LoVo (cell line): ENCODE measurements around the gene LIPC.

Source experiments
- DNase-seq: peaks from one replicate; pipeline ENCODE4 v3.0.0-alpha.2; 2016; ENCODE audit warnings: low spot score

LIPC gene

GRCh38 chr15:58556028-58556361, 124.2 kb downstream of the LIPC start:
- DNase-seq = no peak

DNA sequence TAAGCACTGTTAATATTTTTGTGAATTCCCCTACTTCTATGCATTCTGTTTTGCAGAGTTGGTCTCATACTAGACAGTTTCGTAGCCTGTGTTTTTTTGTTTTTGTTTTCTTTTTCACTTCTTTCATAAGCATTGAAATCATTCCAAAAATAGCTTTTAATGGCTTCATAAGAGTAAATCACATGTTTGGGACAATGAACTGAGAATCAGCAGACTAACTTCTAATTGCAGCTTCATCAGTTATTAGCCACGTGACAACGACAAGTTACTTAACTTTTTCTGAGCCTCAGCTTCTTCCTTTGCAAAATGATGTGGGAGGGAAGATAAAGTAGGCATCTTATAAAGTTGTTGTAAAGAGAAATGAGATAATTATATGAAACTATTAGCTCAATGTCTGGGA, 124.8 kb downstream of the LIPC start:
- no peak for DNase-seq

DNA sequence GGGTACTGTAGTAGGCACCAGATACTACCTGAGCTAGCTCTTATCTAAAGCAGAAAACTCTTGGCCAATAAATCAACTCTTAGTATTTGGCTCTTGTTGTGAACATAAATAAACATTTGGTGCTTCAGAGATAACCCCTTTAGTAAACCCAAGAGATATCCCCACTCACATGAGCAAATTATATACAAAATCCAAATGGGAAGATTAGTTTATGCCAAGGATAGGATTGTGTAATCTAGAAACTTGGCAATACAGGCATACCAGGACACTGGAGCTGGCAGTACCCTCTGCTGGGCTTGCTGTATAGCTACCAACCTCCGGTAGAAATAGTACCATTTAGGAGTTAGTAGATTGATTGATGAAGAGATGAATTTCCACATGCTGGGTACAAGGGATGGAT, 127.0 kb downstream of the LIPC start:
- DNase-seq = no peak

GRCh38 chr15:58559904-58560588, 128.3 kb downstream of the LIPC start:
- DNase-seq = peak; percentile 49

- DNase-seq = no peak
Measured at GRCh38 chr15:58561321-58561720, 129.5 kb downstream of the LIPC start.

- DNase-seq = no peak
Measured at GRCh38 chr15:58562135-58562534, 130.3 kb downstream of the LIPC start.

DNA sequence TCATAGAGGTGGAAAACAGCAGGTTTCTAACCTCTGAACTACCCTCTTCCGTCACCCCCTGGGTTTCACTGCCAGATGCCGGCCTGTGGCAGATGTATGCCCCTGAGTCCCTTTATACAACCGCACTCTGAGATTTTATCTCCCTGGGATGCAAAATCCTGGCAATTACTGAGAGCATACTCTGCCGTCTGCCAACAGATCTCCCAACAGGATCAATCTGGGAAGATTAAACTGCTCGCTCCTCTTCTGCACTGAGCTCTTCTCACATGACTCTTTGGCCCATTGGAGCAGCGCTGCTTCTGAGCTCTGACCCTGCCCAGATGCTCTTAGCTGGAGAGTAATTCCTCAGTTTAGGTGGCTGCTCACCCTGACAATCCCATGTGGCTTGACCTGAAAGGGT, 133.2 kb downstream of the LIPC start:
- DNase-seq = no peak

DNA sequence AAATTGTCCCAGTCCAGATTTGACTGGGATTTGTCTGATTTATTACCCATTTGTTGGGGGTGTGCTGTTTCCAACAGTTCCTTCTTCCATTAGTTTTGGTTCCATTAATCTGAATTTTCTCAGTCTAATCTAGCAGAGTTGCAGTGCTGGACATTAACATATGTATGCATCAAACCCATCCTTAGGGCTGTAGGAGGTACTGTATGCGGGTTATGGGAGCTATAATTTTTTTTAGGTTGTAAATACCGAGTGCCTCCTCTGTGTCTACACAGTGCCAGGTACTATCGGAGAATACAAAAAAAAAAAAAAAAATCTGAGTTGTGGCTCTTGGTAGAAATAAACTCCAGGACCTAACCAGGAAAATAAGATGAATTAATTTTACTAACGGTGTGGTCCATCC, 133.8 kb downstream of the LIPC start:
- DNase-seq = no peak

DNA sequence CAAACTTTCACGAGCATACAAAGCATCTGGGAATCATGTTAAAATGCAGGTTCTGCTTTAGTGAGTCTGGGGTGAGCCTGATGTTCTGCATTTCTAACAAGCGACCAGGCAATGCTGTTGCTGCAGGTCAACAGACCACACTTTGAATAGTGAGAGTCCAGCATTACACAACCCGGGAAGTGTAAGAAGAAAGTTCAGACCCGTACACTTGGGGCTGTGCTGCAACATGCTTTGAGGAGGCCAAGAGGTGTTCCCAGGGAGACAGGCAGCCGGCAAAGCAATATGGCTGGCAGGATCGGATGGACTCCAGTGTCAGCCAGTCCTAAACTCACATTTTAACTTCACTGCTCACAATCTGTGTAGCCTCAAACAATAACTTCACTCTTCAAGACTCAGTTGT, 134.2 kb downstream of the LIPC start:
- no peak for DNase-seq

DNA sequence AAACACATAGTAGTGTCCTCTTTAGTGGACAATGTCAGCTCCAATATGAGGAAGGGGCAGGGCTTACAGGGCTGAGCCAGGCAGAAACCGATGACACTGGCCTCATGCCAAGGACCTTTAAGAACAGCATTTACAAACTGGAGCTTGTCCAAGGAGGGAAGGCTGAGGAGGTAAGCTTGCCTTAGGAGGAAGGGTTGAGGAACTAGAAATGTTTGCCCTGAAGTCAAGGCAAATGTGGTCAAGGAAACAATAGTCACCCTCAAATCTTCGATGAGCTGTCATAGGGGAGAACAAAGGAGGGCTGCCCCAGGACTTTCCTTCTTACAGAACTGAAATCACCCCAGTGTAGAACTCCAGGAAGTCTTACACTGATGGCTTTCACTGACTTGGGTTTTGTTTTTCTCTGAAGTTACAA, 136.4 kb downstream of the LIPC start:
- peak; percentile 66 for DNase-seq

GRCh38 chr15:58569455-58569854, 137.7 kb downstream of the LIPC start:
- no peak for DNase-seq

GRCh38 chr15:58571491-58571890, 139.7 kb downstream of the LIPC start:
- no peak for DNase-seq

DNA sequence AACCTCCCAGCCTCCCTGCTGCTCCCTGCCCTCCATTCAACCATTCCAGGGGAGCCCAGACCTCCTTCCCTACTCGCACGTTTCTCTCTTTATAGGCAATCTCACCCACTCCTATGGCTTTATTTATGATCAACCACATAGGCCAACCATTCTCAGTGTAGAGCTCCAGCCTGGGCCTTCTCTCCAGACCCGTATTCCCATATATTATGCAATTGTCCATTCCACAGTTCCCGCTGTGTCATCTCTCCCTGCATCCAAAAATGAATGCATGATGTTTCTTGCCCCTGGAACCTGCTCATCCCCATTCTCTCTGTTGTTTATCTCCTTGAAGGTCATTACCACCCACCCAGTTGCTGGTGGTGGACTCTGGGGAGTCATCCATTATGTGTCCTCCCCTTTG, 140.7 kb downstream of the LIPC start:
- no peak for DNase-seq

GRCh38 chr15:58573270-58573669, 141.5 kb downstream of the LIPC start:
- DNase-seq = no peak

GRCh38 chr15:58574631-58575030, 142.8 kb downstream of the LIPC start:
- peak; percentile 67 for DNase-seq

DNA sequence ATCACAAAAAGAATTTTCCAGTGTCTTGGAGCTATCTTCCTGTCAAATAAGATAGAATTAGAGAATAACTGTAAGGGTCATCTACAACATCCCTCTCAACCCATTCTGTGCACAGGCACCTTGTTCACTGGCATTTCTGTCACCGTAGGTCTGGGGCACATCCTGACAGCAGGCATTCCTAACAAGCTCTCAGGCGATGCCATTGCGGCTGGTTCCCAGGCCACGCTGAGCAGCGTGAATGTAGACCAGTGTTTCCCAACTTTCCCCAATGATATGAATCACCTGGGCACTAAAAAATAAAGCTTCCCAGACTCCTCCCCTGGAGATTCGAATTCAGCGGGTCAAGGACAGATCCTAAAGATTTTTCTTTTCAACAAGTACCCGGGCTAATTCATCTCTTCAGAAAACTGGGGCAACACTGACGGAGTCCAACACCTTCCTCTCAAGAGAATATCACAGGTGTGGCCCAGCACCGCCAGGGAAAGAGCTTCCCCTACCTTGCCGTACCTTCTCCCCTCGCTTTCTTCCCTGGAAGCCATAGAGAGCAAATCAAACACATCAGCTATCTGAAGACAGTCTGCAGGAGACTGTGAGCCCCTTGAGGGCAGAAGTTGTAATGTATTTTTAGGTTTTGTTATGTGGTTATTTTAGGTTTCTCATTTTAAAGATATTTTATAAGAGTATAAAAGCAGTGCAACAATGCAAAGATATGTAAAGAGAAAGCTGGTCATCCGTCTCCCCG, 143.4 kb downstream of the LIPC start:
- DNase-seq = no peak

- no peak for DNase-seq
Measured at GRCh38 chr15:58576657-58577056, 144.9 kb downstream of the LIPC start.

GRCh38 chr15:58582160-58582559, 150.4 kb downstream of the LIPC start:
- DNase-seq = no peak

DNA sequence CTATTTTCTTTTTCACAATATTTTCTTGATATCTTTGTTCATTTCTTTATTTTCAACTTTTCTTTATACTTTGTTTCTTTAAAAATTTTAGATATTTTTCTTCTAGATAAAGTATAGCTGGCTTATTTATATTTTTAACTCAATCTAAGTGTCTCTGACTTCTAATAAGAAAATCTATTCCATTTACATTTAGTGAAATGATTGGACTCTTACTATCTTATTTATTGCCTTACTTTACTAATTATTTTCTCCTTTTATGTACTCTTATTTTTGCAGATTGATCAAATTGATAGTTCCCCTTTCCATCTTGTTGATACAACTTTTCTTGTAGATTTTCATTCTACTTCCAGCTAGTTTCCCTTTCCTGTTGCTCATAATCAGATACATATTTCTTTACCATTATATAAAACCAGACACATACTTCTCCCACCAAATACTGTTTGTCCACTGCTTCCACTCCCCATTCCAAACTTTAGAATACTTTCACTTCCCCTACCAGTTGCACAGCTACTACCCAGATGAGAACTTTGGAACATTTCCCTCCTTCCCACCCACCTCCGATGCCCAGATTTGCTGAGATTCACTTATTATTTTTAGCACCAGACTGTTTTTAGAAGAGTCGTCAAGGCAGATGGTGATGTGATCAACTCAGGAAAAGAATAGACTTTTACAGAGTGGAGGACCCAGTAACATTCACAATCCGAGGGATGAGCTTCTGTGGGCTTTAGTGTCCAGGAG, 151.5 kb downstream of the LIPC start:
- DNase-seq = no peak

DNA sequence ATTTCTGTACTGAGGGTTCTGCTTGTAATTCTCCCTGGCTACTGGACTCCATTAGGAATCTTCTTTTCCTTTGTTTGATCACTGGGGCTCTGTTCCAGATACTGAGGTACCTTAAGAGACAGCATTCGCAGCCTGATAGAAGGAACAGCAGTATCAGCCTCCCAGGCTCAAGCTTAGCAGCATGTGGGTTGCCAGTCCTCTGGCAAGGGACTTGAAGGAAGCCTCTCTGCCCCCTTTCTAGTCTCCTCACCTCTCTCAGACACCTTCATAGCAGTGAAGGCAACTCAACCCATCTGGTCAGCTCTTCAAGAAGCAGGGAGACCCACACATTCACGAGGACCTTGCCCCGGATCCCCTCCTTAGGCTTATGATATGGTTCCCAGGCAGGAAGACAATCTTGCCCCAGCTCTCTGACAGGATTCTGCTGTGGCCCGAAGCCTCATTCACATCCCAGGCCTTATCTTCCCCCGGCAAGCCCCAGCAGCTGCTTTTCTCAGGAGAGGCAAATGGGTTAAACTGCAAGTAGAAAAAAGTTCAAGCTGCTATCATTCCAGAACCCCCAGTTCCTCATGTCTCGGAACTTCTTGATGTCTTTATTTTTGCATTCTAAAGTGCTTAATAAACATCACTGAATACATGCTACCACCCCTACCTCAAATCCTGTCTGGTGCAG, 153.1 kb downstream of the LIPC start:
- DNase-seq = no peak

GRCh38 chr15:58585693-58586443, 154.1 kb downstream of the LIPC start:
- no peak for DNase-seq

DNA sequence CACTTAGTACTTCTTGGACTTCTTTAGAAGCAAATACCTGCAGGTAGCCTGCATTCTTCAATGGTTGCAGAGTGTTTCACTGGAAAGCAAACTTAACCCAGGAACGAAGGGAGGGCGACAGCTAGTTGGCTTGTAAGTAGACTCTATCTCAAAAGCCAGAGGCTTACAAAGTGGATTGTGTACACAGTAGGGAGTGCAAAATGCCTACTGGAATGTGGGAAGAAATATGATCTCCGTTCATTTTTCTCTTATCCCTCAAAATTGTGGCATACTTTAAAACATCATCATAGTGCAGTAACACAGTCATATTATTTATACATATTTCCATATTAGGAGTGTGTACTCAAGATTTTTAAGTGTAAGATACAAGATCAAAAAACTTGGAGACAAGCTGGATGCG, 155.7 kb downstream of the LIPC start:
- no peak for DNase-seq
